ENCODE results near the gene CMSS1.

GRCh38 chr3:99984668-99985067 is 167.0 kb downstream of the CMSS1 start:
- TF ChIP-seq, protein P1, sequence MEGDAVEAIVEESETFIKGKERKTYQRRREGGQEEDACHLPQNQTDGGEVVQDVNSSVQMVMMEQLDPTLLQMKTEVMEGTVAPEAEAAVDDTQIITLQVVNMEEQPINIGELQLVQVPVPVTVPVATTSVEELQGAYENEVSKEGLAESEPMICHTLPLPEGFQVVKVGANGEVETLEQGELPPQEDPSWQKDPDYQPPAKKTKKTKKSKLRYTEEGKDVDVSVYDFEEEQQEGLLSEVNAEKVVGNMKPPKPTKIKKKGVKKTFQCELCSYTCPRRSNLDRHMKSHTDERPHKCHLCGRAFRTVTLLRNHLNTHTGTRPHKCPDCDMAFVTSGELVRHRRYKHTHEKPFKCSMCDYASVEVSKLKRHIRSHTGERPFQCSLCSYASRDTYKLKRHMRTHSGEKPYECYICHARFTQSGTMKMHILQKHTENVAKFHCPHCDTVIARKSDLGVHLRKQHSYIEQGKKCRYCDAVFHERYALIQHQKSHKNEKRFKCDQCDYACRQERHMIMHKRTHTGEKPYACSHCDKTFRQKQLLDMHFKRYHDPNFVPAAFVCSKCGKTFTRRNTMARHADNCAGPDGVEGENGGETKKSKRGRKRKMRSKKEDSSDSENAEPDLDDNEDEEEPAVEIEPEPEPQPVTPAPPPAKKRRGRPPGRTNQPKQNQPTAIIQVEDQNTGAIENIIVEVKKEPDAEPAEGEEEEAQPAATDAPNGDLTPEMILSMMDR (IDR thresholded peaks at IDR 0.05), result no peak
- TF ChIP-seq MLX (CRISPR knock-in tag; IDR thresholded peaks at IDR 0.05), result no peak
- TF ChIP-seq ZNF138 (CRISPR knock-in tag; conservative IDR thresholded peaks at IDR 0.05), result no peak
- no peak for TF ChIP-seq RELA (CRISPR knock-in tag; IDR thresholded peaks at IDR 0.05; ENCODE audit: borderline replicate concordance)
- TF ChIP-seq NR1H2 (CRISPR knock-in tag; IDR thresholded peaks at IDR 0.05), result no peak
- no peak for TF ChIP-seq CREB1 (CRISPR knock-in tag; IDR thresholded peaks at IDR 0.05)
